Fibroblast of lung (primary cell): ENCODE data around the gene PRXL2A.

ENCODE experiments used
- EZH2 ChIP-seq: IDR thresholded peaks from 2 replicates; pipeline ENCODE4 v1.5.1; 2012; ENCODE audit warnings: low read length, control low read depth, mild to moderate bottlenecking; ENCODE audit errors: missing control alignments
- TF ChIP-seq, protein P1 (sequence below), 2 donors: IDR thresholded peaks in 1 of 2; conservative IDR thresholded peaks in 1 of 2; 1 replicate in 1 of 2; 2 replicates in 1 of 2; pipeline ENCODE4 v1.5.1; 2011 to 2012; ENCODE audit warnings: low read length in 2 of 2, control low read depth in 1 of 2, inconsistent platforms in 1 of 2, low read depth in 1 of 2, mild to moderate bottlenecking in 1 of 2

DNA sequence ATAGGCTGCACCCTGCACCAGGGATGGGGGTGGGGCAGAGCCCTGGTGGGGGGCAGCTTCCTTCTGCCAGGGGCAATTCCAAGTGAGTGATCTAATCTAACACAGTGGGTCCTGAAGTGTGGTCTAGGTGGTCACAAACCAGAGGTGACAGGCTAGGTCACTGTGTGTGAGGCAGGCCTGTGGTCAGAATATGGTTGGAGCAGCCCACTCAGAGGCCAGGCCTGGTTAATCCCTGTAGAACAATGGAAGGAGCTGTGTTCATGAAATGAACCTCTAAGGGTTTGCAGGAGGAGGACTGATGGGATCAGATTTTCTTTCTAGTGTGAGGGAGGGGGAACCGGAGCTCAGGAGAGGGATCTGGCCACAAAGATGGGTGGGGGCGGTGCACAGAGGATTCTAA is 35.8 kb downstream of the PRXL2A start:
- TF ChIP-seq, protein P1, sequence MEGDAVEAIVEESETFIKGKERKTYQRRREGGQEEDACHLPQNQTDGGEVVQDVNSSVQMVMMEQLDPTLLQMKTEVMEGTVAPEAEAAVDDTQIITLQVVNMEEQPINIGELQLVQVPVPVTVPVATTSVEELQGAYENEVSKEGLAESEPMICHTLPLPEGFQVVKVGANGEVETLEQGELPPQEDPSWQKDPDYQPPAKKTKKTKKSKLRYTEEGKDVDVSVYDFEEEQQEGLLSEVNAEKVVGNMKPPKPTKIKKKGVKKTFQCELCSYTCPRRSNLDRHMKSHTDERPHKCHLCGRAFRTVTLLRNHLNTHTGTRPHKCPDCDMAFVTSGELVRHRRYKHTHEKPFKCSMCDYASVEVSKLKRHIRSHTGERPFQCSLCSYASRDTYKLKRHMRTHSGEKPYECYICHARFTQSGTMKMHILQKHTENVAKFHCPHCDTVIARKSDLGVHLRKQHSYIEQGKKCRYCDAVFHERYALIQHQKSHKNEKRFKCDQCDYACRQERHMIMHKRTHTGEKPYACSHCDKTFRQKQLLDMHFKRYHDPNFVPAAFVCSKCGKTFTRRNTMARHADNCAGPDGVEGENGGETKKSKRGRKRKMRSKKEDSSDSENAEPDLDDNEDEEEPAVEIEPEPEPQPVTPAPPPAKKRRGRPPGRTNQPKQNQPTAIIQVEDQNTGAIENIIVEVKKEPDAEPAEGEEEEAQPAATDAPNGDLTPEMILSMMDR (conservative IDR thresholded peaks at IDR 0.05 in 1 of 2, IDR thresholded peaks at IDR 0.05 in 1 of 2; ENCODE audit: low read depth in 1 of 2, low read length in 2 of 2): no peak
- TF ChIP-seq EZH2: no peak
